Duodenal mucosa (tissue), 2 donors: Measurements from ENCODE around the gene CEL.

Source experiments
- H3K27ac ChIP-seq: one replicate; pipeline ENCODE4 v1.7.0; 2013; ENCODE audit warnings: low read depth, low read length
- H3K27me3 ChIP-seq, 2 donors: one replicate each; pipeline ENCODE4 v1.7.0; 2013; ENCODE audit warnings: low read length in 2 of 2, control low read depth in 1 of 2; ENCODE audit not compliant: insufficient read depth in 2 of 2, control insufficient read depth in 1 of 2
- H3K36me3 ChIP-seq, 2 donors: one replicate each; pipeline ENCODE4 v1.7.0; 2013; ENCODE audit warnings: low read length in 2 of 2, control low read depth in 1 of 2; ENCODE audit not compliant: insufficient read depth in 2 of 2, control insufficient read depth in 1 of 2
- H3K4me1 ChIP-seq, 2 donors: one replicate each; pipeline ENCODE4 v1.7.0; 2013; ENCODE audit warnings: low read length in 2 of 2, control low read depth in 1 of 2; ENCODE audit not compliant: insufficient read depth in 2 of 2, control insufficient read depth in 1 of 2
- H3K4me3 ChIP-seq, 2 donors: one replicate each; pipeline ENCODE4 v1.7.0; 2013; ENCODE audit warnings: low read length in 2 of 2, low read depth in 1 of 2
- H3K9ac ChIP-seq, 2 donors: one replicate each; pipeline ENCODE4 v1.7.0; 2013; ENCODE audit warnings: low read length in 2 of 2, low read depth in 1 of 2
- H3K9me3 ChIP-seq, 2 donors: one replicate each; pipeline ENCODE4 v1.7.0; 2013; ENCODE audit warnings: low read length in 2 of 2, control low read depth in 1 of 2; ENCODE audit not compliant: control insufficient read depth in 1 of 2

CEL gene

DNA sequence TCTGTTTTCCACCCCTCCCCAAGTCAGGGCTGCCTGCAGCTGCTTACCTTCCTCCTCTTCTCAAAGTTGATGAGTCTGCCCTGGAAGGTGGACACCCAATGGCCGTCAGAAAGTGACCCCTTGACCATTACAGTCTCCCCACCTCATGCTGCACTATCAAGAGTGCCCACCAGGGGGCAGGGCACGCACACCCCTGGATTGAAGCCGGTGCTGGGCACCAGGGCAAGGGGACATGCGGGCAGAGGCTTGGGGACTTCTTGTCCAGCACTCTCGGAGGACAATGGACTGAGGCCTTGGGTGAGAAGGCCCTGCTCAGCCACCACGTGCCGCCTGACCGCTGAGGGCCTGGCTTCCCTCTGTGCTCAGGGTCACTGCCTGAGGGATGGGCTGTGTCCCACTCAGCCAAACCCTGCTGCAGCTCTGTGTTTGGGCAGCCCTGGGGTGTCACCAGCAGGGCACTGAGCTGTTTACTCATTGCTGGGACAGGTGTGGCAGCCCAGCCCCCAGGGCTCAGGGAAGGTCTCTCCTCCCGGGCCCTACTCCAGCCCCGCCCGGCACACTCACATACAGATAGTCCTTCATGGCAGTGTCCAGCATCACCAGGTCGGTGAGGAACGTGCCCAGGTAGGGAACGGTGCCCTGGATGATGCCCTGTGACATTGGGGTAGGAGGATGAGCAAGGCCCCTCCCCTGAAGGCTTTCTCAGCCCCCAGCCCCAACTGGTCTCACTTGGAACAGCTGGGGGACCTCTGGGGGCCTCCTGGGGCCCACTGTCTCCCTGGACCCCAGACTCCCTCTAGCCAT lies 41.6 kb downstream of the CEL start:
- Histone ChIP-seq H3K27ac (no peak overlapping the region), H3K9ac (peak overlapping the region in 1 of 2 donors; percentile 27), H3K9me3 (no peaks in the 10 kb centered on the region), H3K4me3 (no peak overlapping the region), H3K36me3 (peaks cover 68 to 92% of the 10 kb centered on the region in 2 donors), H3K27me3 (no peaks in the 10 kb centered on the region), H3K4me1 (peaks cover 4 to 5% of the 10 kb centered on the region in 2 donors)

DNA sequence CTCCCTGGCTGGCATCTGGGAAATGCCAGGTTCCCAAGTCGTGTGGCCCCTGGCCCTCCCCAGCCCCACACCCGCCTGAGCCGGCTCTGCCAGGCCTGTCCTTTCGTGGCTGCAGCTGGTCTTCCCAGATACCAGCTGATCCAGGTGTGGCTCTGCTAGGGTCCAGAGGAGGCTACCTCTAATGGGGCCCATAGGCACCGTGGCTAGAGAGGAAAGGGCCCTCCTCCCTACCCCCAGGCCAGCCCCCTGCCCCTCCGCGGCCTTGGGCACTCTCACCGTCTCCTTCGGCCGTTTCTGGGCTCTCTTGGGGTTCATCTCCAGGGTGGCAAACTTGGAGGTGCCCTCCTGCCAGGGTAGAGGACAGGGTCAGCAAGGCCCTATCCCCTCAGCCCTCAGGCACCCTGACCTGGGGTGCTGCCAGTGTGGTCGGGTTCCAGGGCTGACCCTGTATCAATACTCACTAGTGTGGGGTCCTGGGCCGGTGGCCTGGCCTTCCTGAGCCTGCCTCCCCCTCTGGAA lies 42.3 kb downstream of the CEL start:
- Histone ChIP-seq H3K4me3 (no peak overlapping the region), H3K9me3 (no peaks in the 10 kb centered on the region), H3K27me3 (no peaks in the 10 kb centered on the region), H3K4me1 (peaks cover 4 to 5% of the 10 kb centered on the region in 2 donors), H3K9ac (no peak overlapping the region), H3K36me3 (peaks cover 66 to 92% of the 10 kb centered on the region in 2 donors), H3K27ac (no peak overlapping the region)

DNA sequence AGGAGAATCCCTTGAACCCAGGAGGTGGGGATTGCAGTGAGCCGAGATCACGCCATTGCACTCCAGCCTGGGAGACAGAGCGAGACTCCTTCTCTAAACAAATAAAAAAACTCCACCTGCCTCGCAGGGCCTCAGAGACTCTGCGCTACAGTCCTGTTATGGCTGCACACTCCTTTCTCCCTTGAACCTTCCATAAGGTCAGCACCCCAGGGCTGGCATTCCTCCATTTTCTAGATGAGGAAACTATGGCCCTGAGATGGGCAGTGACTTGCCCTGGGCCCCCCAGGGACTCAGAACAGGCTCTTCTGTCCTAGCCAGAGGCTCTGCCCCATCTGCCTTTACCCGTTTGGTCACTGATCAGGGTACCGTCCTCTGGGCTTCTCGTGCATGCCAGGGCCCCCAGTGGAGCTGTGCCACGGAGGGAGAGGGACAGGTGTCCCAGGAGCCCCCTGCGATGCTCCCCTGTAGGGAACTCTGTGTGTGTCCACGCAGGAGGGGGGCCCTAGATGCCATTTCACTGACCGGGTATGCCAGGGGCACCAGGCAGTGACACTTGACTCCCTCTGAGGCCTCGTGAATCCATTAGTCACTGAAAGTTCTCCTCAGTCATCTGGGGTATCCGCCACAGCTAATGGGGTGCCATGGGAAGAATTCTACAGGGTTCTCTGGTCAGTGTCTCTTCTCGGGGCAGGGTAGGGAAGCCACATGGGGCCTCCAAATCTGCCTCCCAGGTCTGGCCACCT lies 43.1 kb downstream of the CEL start:
- H3K9me3 ChIP-seq: no peaks in the 10 kb centered on the region
- H3K4me3 ChIP-seq: no peak overlapping the region
- peaks cover 60 to 92% of the 10 kb centered on the region in 2 donors for H3K36me3 ChIP-seq
- no peak overlapping the region for H3K9ac ChIP-seq
- no peak overlapping the region for H3K27ac ChIP-seq
- H3K4me1 ChIP-seq: peaks cover 4 to 5% of the 10 kb centered on the region in 2 donors
- no peaks in the 10 kb centered on the region for H3K27me3 ChIP-seq

DNA sequence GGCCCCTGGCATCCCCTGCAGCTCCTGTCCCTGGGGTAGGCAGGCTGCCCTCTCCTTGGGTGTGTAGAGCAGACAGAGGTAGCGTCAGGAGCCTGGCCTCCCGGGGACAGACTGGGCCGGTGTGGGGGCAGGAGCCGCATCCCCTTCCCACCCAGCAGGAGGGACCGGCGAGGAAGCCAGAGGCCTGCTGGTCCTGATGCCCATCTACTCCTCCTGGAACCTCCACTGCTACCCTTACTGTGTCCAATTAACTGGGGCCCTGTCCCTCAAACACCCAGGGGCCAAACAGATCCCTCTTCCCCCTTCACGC lies 43.6 kb downstream of the CEL start:
- Histone ChIP-seq H3K36me3 (peaks cover 55 to 92% of the 10 kb centered on the region in 2 donors), H3K27ac (no peak overlapping the region), H3K4me1 (peaks cover 4 to 5% of the 10 kb centered on the region in 2 donors), H3K27me3 (no peaks in the 10 kb centered on the region), H3K4me3 (no peak overlapping the region), H3K9me3 (no peaks in the 10 kb centered on the region), H3K9ac (no peak overlapping the region)

DNA sequence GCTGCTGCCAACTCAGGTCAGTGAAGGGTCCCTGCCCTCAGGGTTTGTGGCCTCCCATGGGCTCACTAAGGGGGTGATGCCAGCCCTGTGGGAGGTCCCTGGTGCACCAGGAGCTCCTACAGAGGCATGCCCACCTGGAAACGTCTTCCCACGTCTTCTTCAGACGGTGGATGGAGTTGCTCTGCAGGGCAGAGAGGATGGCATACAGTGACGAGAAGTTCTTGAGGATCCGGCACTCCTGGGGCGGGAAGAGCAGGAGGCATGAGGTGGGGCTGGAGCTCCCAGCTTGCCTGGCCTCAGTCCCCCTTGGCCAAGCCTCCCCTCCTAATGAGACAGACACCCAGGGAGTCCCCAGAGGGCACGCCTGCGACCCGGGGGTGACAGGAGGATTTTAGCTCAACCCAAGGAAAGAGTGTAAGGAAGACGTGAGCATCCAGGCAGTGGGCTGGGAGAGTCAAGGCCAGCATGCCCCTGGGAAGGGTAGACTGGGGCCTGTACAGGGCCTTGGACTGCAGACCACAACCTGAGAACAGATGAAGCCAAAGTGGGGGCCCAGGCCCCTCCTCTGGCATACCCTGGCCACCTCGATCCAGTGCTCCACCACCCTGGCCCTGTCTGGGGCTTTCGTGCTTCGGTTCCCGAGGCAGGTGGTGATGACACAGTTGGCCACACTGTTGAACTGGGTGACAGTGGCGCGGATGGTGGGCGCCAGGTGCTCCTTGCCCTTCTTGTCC lies 44.9 kb downstream of the CEL start:
- no peak overlapping the region for H3K9ac ChIP-seq

DNA sequence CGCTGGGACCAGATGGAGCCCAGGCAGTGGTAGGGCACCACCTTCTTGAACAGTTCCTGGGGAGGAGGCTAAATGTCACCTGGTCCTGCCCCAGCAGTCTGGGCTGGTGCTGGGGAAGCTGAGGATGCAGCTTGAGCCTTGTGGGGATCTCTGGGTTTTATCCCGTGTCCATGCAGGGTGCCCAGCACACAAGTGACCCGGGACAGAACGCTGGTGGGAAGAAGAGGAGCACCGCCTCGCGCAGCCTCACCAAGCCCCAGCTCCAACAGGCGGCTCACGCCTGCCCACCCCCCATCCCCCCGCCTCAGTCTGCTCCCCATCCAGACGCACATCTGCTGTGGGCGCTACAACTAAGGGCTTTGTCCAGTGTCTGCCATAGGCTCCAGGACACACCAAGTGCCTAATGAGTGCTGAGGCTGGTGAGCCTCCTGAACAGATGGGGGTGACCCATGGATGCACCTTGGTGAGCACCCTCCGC lies 45.5 kb downstream of the CEL start:
- Histone ChIP-seq H3K36me3 (peaks cover 36 to 92% of the 10 kb centered on the region in 2 donors), H3K4me3 (no peak overlapping the region), H3K9me3 (no peaks in the 10 kb centered on the region), H3K27ac (no peak overlapping the region), H3K4me1 (peaks cover 5 to 6% of the 10 kb centered on the region in 2 donors), H3K27me3 (no peaks in the 10 kb centered on the region), H3K9ac (no peak overlapping the region)

More for the DNA sequence above, 44.9 kb downstream of the CEL start:
- no peaks in the 10 kb centered on the region for H3K27me3 ChIP-seq
- H3K27ac ChIP-seq: no peak overlapping the region
- H3K36me3 ChIP-seq: peaks cover 42 to 92% of the 10 kb centered on the region in 2 donors
- no peaks in the 10 kb centered on the region for H3K9me3 ChIP-seq
- H3K4me1 ChIP-seq: peaks cover 4 to 5% of the 10 kb centered on the region in 2 donors
- no peak overlapping the region for H3K4me3 ChIP-seq

DNA sequence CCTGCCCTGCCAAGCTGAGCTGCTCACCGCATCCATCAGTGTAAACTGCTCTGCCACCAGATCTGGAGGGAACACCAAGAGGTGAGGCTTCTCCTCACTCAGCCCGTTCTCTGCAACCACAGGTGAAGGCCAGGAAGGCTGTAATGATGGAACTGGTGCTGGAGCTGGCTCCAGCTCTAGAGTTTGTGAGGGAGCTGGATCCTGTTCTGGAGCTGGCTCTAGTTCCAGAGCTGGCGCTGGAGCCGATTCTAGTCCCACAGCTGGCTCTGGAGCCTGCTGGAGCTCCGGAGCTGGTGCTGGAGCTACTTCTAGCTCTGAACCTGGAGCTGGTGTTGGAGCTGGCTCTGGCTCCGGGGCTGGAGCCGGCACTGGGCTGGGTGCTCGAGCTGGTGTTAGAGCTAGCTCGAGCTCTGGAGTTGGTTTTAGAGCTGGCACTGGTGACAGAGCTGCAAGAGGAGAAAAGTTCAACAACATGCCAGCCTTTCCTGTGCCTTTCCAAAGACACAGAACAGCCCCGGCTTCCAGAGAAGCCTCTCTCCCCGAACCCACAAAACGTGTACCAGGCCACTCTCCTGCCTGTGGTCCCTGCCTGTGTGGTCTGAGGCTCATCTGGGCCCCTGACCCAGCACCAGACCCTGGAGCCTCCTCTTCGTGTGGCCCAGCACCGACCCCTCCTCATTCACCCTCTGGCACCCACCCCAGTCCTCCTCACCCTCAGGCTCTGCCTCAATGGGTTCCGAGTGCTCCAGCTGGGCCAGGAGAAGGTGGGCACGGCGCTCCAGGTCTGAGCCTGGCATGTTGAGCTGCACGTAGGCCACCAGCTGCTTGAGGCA lies 46.4 kb downstream of the CEL start:
- Histone ChIP-seq H3K4me3 (no peak overlapping the region), H3K27ac (no peak overlapping the region), H3K9me3 (no peaks in the 10 kb centered on the region), H3K9ac (no peak overlapping the region), H3K4me1 (peaks cover 14% of the 10 kb centered on the region in 2 donors), H3K27me3 (no peaks in the 10 kb centered on the region), H3K36me3 (peaks cover 31 to 86% of the 10 kb centered on the region in 2 donors)

DNA sequence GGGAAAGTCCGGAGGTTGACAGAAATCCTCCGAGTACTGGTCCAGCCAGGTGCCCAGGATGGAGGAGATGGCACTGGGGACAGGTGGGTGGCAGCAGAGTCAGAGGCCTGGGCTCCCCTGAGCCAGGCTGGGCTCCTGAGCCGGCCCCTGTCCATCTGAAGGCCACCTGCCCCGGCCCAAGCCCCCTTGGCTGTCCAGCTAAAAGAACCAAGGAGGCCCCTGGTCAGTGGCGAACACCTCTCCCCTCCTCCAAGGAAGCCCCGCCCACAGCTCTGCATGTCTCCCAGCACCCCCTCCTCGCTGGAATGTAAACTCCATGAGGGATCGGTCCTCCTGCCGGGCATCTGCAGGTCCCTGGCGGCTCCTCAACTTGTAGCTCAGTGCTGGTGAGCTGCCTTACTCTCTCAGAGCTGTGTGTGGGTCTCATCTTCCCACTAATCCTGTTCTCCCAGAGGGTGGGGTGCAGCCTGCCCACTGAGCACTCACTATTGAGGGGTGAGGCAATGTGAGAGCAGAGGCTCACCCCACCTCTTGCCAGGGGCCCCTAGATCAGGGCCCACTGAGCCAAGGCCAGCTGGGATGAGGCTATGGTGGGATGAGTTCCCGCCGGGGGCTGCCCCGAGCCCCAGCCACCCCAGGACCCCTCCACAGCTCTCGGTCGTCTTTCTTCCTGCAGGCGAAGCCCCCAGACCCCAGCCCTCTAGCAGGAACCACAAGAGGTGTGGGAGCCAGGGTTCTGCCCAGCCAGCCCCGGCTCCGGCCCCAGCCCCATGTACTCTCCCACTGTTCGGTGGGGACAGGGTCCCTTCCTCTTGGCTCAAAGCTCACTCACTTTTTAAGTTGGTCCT lies 47.2 kb downstream of the CEL start:
- Histone ChIP-seq H3K27me3 (no peaks in the 10 kb centered on the region), H3K4me3 (no peak overlapping the region), H3K9ac (no peak overlapping the region), H3K9me3 (no peaks in the 10 kb centered on the region), H3K4me1 (peaks cover 18% of the 10 kb centered on the region in 2 donors), H3K27ac (no peak overlapping the region), H3K36me3 (peaks cover 31 to 78% of the 10 kb centered on the region in 2 donors)
